Measurements from ENCODE around the gene GLTP. TPM values are rescaled to one million over a fixed set of nuclear protein-coding genes. Genes with fewer than 3 reads are reported as not detected.

Gene GLTP
- total RNA-seq, 1 experiment from 2014 or later, result 15.5 TPM

- Histone ChIP-seq H3K14ac (ENCODE audit: insufficient read depth, low read length) (no peak overlapping the region), H3K23me2 (ENCODE audit: insufficient read length, low read depth, low read length, poor library complexity, severe bottlenecking) (no peaks in the 10 kb centered on the region), H3K79me1 (ENCODE audit: insufficient read depth, low read depth, low read length, poor library complexity, severe bottlenecking) (no peaks in the 10 kb centered on the region), H3K27me3 (ENCODE audit: insufficient read depth, low read length) (no peaks in the 10 kb centered on the region), H3K23ac (ENCODE audit: insufficient read length, low read depth, low read length) (no peak overlapping the region), H2BK15ac (ENCODE audit: low read depth, low read length) (no peak overlapping the region), H2AFZ (ENCODE audit: low read length) (no peak overlapping the region), H3K9ac (ENCODE audit: extremely low read depth, insufficient read length, low read length) (no peak overlapping the region), H3K79me2 (ENCODE audit: insufficient read depth, low read length) (no peaks in the 10 kb centered on the region), H2BK5ac (ENCODE audit: insufficient read length, low read length) (no peak overlapping the region), H2AK5ac (ENCODE audit: insufficient read length, low read length) (no peak overlapping the region), H2BK120ac (ENCODE audit: low read depth, low read length, poor library complexity, severe bottlenecking) (no peak overlapping the region), H3T11ph (ENCODE audit: low read length) (no peak overlapping the region), H3K9me3 (ENCODE audit: control insufficient read depth, low read depth, low read length) (no peaks in the 10 kb centered on the region), H4K8ac (replicated peaks; ENCODE audit: insufficient read length, low read depth, low read length) (no peak overlapping the region), H4K91ac (ENCODE audit: insufficient read length, low read depth, low read length) (no peak overlapping the region), H2BK12ac (ENCODE audit: insufficient read length, low read depth, low read length) (no peak overlapping the region), H3K4me1 (ENCODE audit: insufficient read depth, low read length) (no peaks in the 10 kb centered on the region), H3K4ac (ENCODE audit: low read depth, low read length) (no peak overlapping the region), H3K56ac (ENCODE audit: insufficient read length, low read depth, low read length) (no peak overlapping the region), H2BK20ac (ENCODE audit: low read depth, low read length, poor library complexity, severe bottlenecking) (no peak overlapping the region), H3K18ac (ENCODE audit: insufficient read length, low read depth, low read length) (no peak overlapping the region), H3K4me2 (ENCODE audit: insufficient read depth, insufficient read length, low read length) (no peak overlapping the region), H3K27ac (ENCODE audit: insufficient read length, low read depth, low read length) (no peak overlapping the region), H4K20me1 (ENCODE audit: control insufficient read depth, insufficient read depth, insufficient read length) (no peaks in the 10 kb centered on the region), H4K5ac (ENCODE audit: insufficient read length, low read depth, low read length) (no peak overlapping the region)
- Mint-ChIP-seq H3K4me3 (no peak overlapping the region), H3K4me1 (peaks cover 6 to 10% of the 10 kb centered on the region in 2 experiments; a peak in 2 of 4 replicates), H3K9me3 (no peaks in the 10 kb centered on the region), H3K27me3 (ENCODE audit: low read depth) (no peaks in the 10 kb centered on the region), H3K36me3 (ENCODE audit: insufficient read depth in 1 of 3, low read depth in 3 of 3) (no peaks in the 10 kb centered on the region), H3K27ac (0 out of 7 replicates have a peak overlapping the region, but pooled peaks of 1 of the 3 experiments have one; percentile 11)
- DNase-seq, result no peak
- no peak for TF ChIP-seq CTCF (conservative IDR thresholded peaks at IDR 0.05)
- WGBS (ENCODE audit: extremely low coverage, insufficient read length, low lambda C conversion rate), result no CpG with 5 or more reads among the region's 19 CpGs
These were observed 52.5 kb downstream of the GLTP start for GRCh38 chr12:109827566-109828550.

Data from H9 (cell line).